Neutrophil (primary cell): ENCODE measurements around the gene PPARG.
"Not testable (repeated sequence)": the region's sequence is repeated elsewhere in the genome, so short reads cannot be mapped to it uniquely, and the experiment has no call there.

Source experiments
- H3K27ac ChIP-seq: fragments of 200-600 bp; sonication (generic); 2 replicates; pipeline ENCODE4 v1.5.1; 2016; ENCODE audit warnings: mild to moderate bottlenecking, moderate library complexity
- H3K27me3 ChIP-seq: fragments of 200-600 bp; sonication (generic); 2 replicates; pipeline ENCODE4 v1.6.0; 2016; ENCODE audit warnings: mild to moderate bottlenecking
- H3K36me3 ChIP-seq: fragments of 200-600 bp; sonication (generic); 2 replicates; pipeline ENCODE4 v1.5.1; 2017
- H3K4me1 ChIP-seq, 2 experiments: fragments of 200-600 bp in 1 of 2; sonication (generic) in 1 of 2; 1 replicate in 1 of 2; 2 replicates in 1 of 2; pipeline versions ENCODE4 v1.5.1 to v1.6.1; 2013 to 2016; ENCODE audit warnings: low read depth in 1 of 2, low read length in 1 of 2, mild to moderate bottlenecking in 1 of 2, moderate library complexity in 1 of 2; ENCODE audit not compliant: control insufficient read depth in 1 of 2, insufficient read depth in 1 of 2
- H3K4me3 ChIP-seq, 2 experiments: fragments of 200-600 bp in 1 of 2; sonication (generic) in 1 of 2; 1 replicate in 1 of 2; 2 replicates in 1 of 2; pipeline ENCODE4 v1.5.1; 2013 to 2016; ENCODE audit warnings: low read depth in 1 of 2, low read length in 1 of 2, mild to moderate bottlenecking in 1 of 2, moderate library complexity in 1 of 2
- H3K9me3 ChIP-seq: fragments of 200-600 bp; sonication (generic); 2 replicates; pipeline ENCODE4 v1.5.1; 2016
- TF ChIP-seq, protein P1 (sequence below): fragments of 200-600 bp; sonication (generic); IDR thresholded peaks from 2 replicates; pipeline ENCODE4 v1.5.1; 2016; ENCODE audit warnings: antibody characterized with exemption

The PPARG gene

DNA sequence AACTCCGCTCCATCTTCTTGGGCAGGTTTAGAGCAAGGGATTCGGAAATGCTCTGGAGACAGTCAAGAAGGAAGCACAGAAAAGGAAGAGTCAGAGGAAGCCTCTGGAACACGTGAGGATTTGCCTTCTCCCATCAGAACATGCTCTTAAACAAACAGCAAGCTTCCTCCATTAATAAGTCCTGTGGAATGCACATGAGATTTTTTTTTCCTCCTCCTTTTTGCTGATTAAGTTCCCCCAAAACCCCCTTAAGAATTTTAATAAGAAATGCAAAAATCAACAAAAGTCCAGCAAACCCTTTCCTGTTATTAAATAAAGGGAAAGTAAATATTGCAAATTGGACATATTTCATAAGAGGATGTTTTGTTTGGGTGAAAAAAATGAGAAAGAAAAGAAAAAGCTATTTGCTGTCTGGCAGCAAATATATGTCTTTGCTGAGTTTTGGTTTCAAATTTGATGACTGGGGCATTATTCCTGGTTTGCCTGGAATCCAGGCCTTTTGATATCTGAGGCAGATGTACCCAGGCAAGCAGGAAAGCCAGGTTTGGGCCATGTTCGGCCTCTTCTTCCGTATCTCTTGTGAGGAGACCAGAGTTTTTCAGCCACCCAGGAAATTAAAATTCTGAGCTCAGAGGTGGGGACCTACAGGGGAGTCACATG is 187.5 kb downstream of the PPARG start:
- no peak overlapping the region for H3K27ac ChIP-seq
- peaks cover 13% of the 10 kb centered on the region in 2 experiments for H3K4me1 ChIP-seq
- H3K9me3 ChIP-seq, result no peaks in the 10 kb centered on the region
- no peak overlapping the region for H3K4me3 ChIP-seq
- no peaks in the 10 kb centered on the region for H3K36me3 ChIP-seq
- TF ChIP-seq, protein P1, sequence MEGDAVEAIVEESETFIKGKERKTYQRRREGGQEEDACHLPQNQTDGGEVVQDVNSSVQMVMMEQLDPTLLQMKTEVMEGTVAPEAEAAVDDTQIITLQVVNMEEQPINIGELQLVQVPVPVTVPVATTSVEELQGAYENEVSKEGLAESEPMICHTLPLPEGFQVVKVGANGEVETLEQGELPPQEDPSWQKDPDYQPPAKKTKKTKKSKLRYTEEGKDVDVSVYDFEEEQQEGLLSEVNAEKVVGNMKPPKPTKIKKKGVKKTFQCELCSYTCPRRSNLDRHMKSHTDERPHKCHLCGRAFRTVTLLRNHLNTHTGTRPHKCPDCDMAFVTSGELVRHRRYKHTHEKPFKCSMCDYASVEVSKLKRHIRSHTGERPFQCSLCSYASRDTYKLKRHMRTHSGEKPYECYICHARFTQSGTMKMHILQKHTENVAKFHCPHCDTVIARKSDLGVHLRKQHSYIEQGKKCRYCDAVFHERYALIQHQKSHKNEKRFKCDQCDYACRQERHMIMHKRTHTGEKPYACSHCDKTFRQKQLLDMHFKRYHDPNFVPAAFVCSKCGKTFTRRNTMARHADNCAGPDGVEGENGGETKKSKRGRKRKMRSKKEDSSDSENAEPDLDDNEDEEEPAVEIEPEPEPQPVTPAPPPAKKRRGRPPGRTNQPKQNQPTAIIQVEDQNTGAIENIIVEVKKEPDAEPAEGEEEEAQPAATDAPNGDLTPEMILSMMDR, result no peak
- H3K27me3 ChIP-seq, result no peaks in the 10 kb centered on the region

DNA sequence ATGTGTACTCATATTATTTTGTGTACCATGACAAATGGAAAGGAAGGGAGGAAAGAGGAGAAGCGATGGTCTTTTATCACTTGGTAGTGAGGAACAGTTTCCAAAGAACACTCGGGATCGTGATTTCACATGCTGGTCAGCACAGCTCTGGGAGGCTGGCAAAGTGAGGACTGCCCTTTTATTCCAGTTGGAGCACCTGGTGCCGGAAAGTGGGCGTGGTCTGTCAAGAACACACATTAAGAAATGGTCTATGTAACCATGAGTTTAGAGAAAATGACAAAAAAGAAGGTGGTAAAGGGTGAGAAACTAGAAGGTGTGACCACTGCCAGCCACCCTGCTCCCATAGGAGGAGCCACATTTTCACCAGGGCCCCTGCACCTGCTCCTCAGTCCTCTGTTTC is 188.4 kb downstream of the PPARG start:
- Histone ChIP-seq H3K9me3 (no peaks in the 10 kb centered on the region), H3K4me3 (no peak overlapping the region), H3K4me1 (peaks cover 17 to 18% of the 10 kb centered on the region in 2 experiments), H3K27me3 (no peaks in the 10 kb centered on the region), H3K27ac (no peak overlapping the region), H3K36me3 (no peaks in the 10 kb centered on the region)
- TF ChIP-seq, protein P1, result no peak

DNA sequence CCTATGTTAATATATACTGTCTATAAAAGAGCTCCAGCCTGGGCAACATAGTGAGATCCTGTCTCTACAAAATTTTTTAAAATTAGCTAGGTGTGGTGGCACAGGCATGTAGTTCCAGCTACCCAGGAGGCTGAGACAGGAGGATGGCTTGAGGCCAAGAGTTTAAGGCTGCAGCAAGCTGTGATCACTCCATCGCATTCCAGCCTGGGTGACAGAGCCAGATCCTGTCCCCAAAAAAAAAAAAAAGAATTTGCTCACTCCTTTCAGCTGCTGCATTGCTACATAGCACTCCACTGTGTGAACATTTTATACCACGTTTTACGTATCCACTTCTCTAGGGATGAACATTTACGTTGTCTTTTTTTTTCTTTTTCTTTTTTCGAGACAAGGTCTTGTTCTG is 189.5 kb downstream of the PPARG start:
- Histone ChIP-seq H3K9me3 (no peaks in the 10 kb centered on the region), H3K4me1 (peaks cover 27 to 28% of the 10 kb centered on the region in 2 experiments)
- TF ChIP-seq, protein P1, result no peak

DNA sequence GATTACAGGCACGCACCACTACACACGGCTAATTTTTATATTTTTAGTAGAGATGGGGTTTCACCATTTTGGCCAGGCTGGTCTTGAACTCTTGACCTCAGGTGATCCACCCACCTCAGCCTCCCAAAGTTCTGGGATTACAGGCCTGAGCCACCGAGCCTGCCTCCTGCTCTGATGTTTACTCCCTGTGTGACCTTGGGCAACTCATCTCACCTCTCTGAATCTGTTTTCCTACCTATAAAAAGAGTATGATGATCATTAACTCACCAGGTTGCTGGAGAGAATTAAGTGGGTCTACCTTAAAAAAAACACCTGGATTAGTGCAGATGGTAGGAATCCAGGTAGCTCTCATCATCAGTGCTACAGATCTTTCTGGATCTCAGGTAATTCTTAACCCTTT is 190.3 kb downstream of the PPARG start:
- not testable (repeated sequence) for H3K36me3 ChIP-seq, H3K27me3 ChIP-seq, H3K9me3 ChIP-seq, H3K27ac ChIP-seq, H3K4me3 ChIP-seq
- H3K4me1 ChIP-seq, result peaks cover 35 to 36% of the 10 kb centered on the region in 2 experiments

More for the DNA sequence above, 189.5 kb downstream of the PPARG start:
- H3K27me3 ChIP-seq, result no peaks in the 10 kb centered on the region
- no peak overlapping the region for H3K4me3 ChIP-seq
- H3K36me3 ChIP-seq, result no peaks in the 10 kb centered on the region
- no peak overlapping the region for H3K27ac ChIP-seq

DNA sequence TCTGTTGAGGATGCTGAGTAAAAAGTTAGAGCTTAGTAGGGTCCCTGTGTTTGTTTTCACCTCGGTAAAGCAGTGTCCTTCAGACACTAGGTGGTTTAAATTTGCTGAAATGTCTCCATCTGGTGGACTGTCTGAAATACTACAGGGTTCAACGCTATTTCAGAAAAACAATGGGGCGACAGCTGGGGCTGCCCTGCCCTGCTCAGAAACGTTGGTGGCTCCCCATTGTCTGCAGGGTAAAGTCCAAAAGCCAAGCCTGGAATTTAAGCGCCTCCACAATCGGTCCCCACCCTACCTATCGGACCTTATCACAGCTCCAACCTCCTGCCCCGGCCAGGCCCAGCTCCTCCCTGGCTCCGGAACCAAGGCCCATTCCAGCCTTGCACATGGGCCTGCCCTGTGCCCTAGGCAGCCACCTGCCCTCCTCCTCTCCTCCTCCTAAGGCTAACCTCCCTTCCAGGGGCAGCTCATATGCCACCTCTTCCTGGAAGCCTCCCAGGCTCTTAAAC is 191.1 kb downstream of the PPARG start:
- TF ChIP-seq, protein P1, result peak; percentile 79
- H3K27me3 ChIP-seq, result no peaks in the 10 kb centered on the region
- H3K4me3 ChIP-seq, result no peak overlapping the region
- H3K27ac ChIP-seq, result no peak overlapping the region
- no peaks in the 10 kb centered on the region for H3K36me3 ChIP-seq
- H3K4me1 ChIP-seq, result peaks cover 41 to 42% of the 10 kb centered on the region in 2 experiments
- no peaks in the 10 kb centered on the region for H3K9me3 ChIP-seq

DNA sequence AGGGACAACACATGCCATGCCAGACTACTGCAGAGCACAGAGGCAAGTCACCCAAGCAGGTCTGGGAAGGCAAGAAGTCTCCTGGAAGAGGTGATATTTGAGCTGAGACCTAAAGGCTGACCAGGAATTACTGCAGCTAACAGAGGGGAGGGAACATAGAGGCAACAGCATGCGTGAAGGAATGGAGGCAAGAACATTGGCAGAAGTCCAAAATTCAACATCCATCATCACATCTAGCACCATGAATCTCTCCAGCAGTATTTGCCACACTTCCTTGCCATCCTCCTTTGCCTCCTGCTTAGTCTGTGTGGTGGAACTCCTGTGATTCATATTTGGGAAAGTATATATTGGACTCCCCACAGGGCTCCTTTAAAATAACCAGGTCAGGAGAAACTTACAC is 194.5 kb downstream of the PPARG start:
- Histone ChIP-seq H3K9me3 (no peaks in the 10 kb centered on the region), H3K36me3 (no peaks in the 10 kb centered on the region), H3K4me3 (peak overlapping the region; percentile 87 to 97), H3K4me1 (peaks cover 45 to 53% of the 10 kb centered on the region in 2 experiments), H3K27ac (peak overlapping the region; percentile 65), H3K27me3 (no peaks in the 10 kb centered on the region)
- TF ChIP-seq, protein P1, result no peak
